T-cell (primary cell): Measurements from ENCODE around the gene CRACR2A. TPM values are rescaled to one million over a fixed set of nuclear protein-coding genes. Genes with fewer than 3 reads are reported as not detected.

Experiments
- ATAC-seq, 4 experiments: fragments of 200-7000 bp in 3 of 4; fragments of 150-1000 bp in 1 of 4; cut with Tn5 transposase; replicated peaks in 1 of 4; 1 replicate in 3 of 4; 2 replicates in 1 of 4; pipeline ENCODE4 v1.10.0; 2021; ENCODE audit warnings: moderate library complexity in 3 of 4, mild to moderate bottlenecking in 2 of 4, moderate number of reproducible peaks in 1 of 4
- CTCF ChIA-PET, 2 donors: fragments of 300-600 bp; sonication (Branson Sonifier 250); formaldehyde crosslinking; loops; one replicate each; lab custom pipeline; 2022; ENCODE audit warnings: antibody characterized with exemption in 2 of 2; lab: Charles Lee
- POLR2A ChIA-PET, 2 donors: fragments of 300-600 bp; sonication (Branson Sonifier 250); formaldehyde crosslinking; loops; one replicate each; lab custom pipeline; 2022; ENCODE audit warnings: antibody characterized with exemption in 2 of 2; lab: Charles Lee
- DNase-seq, 35 experiments: peaks; one replicate each; pipeline versions ENCODE4 v3.0.0 to v3.0.0-alpha.2; 2013 to 2023
- H3K27ac ChIP-seq: one replicate; pipeline ENCODE4 v1.5.1; 2013; ENCODE audit warnings: low read length
- H3K27me3 ChIP-seq, 2 experiments: replicated peaks in 1 of 2; 1 replicate in 1 of 2; 2 replicates in 1 of 2; pipeline versions ENCODE4 v1.6.1 to v1.7.0; 2013; ENCODE audit warnings: low read length in 1 of 2, mixed read lengths in 1 of 2; ENCODE audit not compliant: control insufficient read depth in 2 of 2, insufficient read depth in 2 of 2; ENCODE audit errors: extremely low read depth in 1 of 2
- H3K36me3 ChIP-seq, 2 donors: 1 replicate in 1 of 2; 2 replicates in 1 of 2; pipeline versions ENCODE4 v1.6.1 to v1.7.0; 2013; ENCODE audit warnings: low read length in 1 of 2; ENCODE audit not compliant: control insufficient read depth in 2 of 2, insufficient read depth in 1 of 2; ENCODE audit errors: extremely low read depth in 1 of 2
- H3K4me1 ChIP-seq, 2 experiments: 1 replicate in 1 of 2; 2 replicates in 1 of 2; pipeline versions ENCODE4 v1.6.1 to v1.7.0; 2013; ENCODE audit warnings: low read length in 2 of 2, mixed read lengths in 1 of 2; ENCODE audit not compliant: insufficient read depth in 2 of 2, control insufficient read depth in 1 of 2; ENCODE audit errors: extremely low read depth in 1 of 2
- H3K4me3 ChIP-seq, 2 donors: 1 replicate in 1 of 2; 2 replicates in 1 of 2; pipeline versions ENCODE4 v1.5.1 to v1.7.0; 2013; ENCODE audit warnings: mild to moderate bottlenecking in 2 of 2, low read length in 1 of 2, moderate library complexity in 1 of 2; ENCODE audit not compliant: control insufficient read depth in 1 of 2; ENCODE audit errors: extremely low read depth in 1 of 2
- H3K9me3 ChIP-seq: 2 replicates; pipeline ENCODE4 v1.7.0; 2013
- H3K27ac Mint-ChIP-seq, 2 donors: one replicate each; pipeline ENCODE4 v1.8.0; 2020 to 2021; ENCODE audit warnings: mild to moderate bottlenecking in 2 of 2, mixed read lengths in 2 of 2
- H3K27me3 Mint-ChIP-seq, 2 donors: one replicate each; pipeline ENCODE4 v1.8.0; 2021 to 2022; ENCODE audit warnings: mixed read lengths in 2 of 2
- H3K36me3 Mint-ChIP-seq: one replicate; pipeline ENCODE4 v1.8.0; 2021; ENCODE audit warnings: mixed read lengths
- H3K4me1 Mint-ChIP-seq, 3 donors: one replicate each; pipeline ENCODE4 v1.8.0; 2020 to 2022; ENCODE audit warnings: mixed read lengths in 3 of 3, mild to moderate bottlenecking in 1 of 3
- H3K4me3 Mint-ChIP-seq, 3 donors: one replicate each; pipeline ENCODE4 v1.8.0; 2020 to 2022; ENCODE audit warnings: mild to moderate bottlenecking in 3 of 3, mixed read lengths in 3 of 3, moderate library complexity in 3 of 3
- H3K9me3 Mint-ChIP-seq, 3 donors: one replicate each; pipeline ENCODE4 v1.8.0; 2020 to 2022; ENCODE audit warnings: mixed read lengths in 3 of 3
- WGBS: methylation state at CpG from one replicate; pipeline ENCODE4 v1.1.5; 2013; ENCODE audit warnings: missing lambda C conversion rate; ENCODE audit not compliant: insufficient coverage; 5-methylcytosine and 5-hydroxymethylcytosine counted together
- total RNA-seq, 35 experiments: library from RNA in 6 of 35; stranded (reverse) in 6 of 35; fragments of 120-200 nt in 1 of 35; gene quantifications; one replicate each; pipeline versions ENCODE4 v1.2.1 to v1.2.4 and lab custom pipeline; 2013 to 2026

CRACR2A gene
- total RNA-seq, 5 donors from 2014 or later (not counting 1 experiment from before 2014, with no cell fraction given), result 38.3 to 47.0 (median 40.6) TPM

GRCh38 chr12:3602488-3602887, 150.4 kb downstream of the CRACR2A start:
- no peaks in the 10 kb centered on the region for H3K9me3 Mint-ChIP-seq
- Histone ChIP-seq H3K27me3 (peaks cover 0 to 3% of the 10 kb centered on the region in 2 experiments), H3K4me1 (no peaks in the 10 kb centered on the region), H3K27ac (no peak overlapping the region), H3K4me3 (no peak overlapping the region), H3K9me3 (no peaks in the 10 kb centered on the region), H3K36me3 (no peaks in the 10 kb centered on the region)
- H3K27me3 Mint-ChIP-seq, result no peaks in the 10 kb centered on the region
- H3K27ac Mint-ChIP-seq, result no peak overlapping the region
- peaks cover 0 to 13% (median 0%) of the 10 kb centered on the region in 3 donors for H3K4me1 Mint-ChIP-seq
- ChIA-PET CTCF (no interaction called here), POLR2A (no interaction called here)
- ATAC-seq, result no peak
- DNase-seq, result no peak
- WGBS, result 76% methylated on average over 9 of the region's 11 CpGs
- peaks cover 4% of the 10 kb centered on the region for H3K36me3 Mint-ChIP-seq
- no peak overlapping the region for H3K4me3 Mint-ChIP-seq

- CTCF ChIA-PET, result no interaction called here
- POLR2A ChIA-PET, result no interaction called here
- H3K36me3 ChIP-seq, result no peaks in the 10 kb centered on the region
- Mint-ChIP-seq H3K4me1 (peaks cover 0 to 7% (median 0%) of the 10 kb centered on the region in 3 donors), H3K36me3 (no peaks in the 10 kb centered on the region), H3K27me3 (no peaks in the 10 kb centered on the region), H3K27ac (no peak overlapping the region), H3K4me3 (no peak overlapping the region), H3K9me3 (no peaks in the 10 kb centered on the region)
- no peaks in the 10 kb centered on the region for H3K4me1 ChIP-seq
- no peaks in the 10 kb centered on the region for H3K9me3 ChIP-seq
- ATAC-seq (no peak), DNase-seq (no peak)
- no peak overlapping the region for H3K4me3 ChIP-seq
- peaks cover 0 to 3% of the 10 kb centered on the region in 2 experiments for H3K27me3 ChIP-seq
- H3K27ac ChIP-seq, result no peak overlapping the region
- 84% methylated on average over 20 of the region's 23 CpGs for WGBS
These were observed 151.3 kb downstream of the CRACR2A start for GRCh38 chr12:3601461-3602150.

GRCh38 chr12:3600951-3601350, 152.0 kb downstream of the CRACR2A start:
- Mint-ChIP-seq H3K4me3 (no peak overlapping the region), H3K27me3 (no peaks in the 10 kb centered on the region), H3K27ac (no peak overlapping the region), H3K4me1 (peaks cover 0 to 7% (median 0%) of the 10 kb centered on the region in 3 donors), H3K9me3 (no peaks in the 10 kb centered on the region), H3K36me3 (no peaks in the 10 kb centered on the region)
- Histone ChIP-seq H3K9me3 (no peaks in the 10 kb centered on the region), H3K27me3 (peaks cover 0 to 3% of the 10 kb centered on the region in 2 experiments), H3K4me3 (no peak overlapping the region), H3K36me3 (no peaks in the 10 kb centered on the region), H3K4me1 (no peaks in the 10 kb centered on the region), H3K27ac (no peak overlapping the region)
- ATAC-seq, result no peak
- 88% methylated on average over 1 of the region's 7 CpGs for whole genome bisulfite sequencing
- CTCF ChIA-PET, result no interaction called here
- POLR2A ChIA-PET, result no interaction called here
- no peak for DNase-seq

GRCh38 chr12:3600039-3600720, 152.7 kb downstream of the CRACR2A start:
- ChIA-PET CTCF (no interaction called here), POLR2A (no interaction called here)
- Histone ChIP-seq H3K9me3 (no peaks in the 10 kb centered on the region), H3K4me1 (no peaks in the 10 kb centered on the region), H3K36me3 (no peaks in the 10 kb centered on the region), H3K27me3 (no peaks in the 10 kb centered on the region), H3K4me3 (no peak overlapping the region), H3K27ac (no peak overlapping the region)
- Mint-ChIP-seq H3K27ac (no peak overlapping the region), H3K36me3 (no peaks in the 10 kb centered on the region), H3K4me1 (peaks cover 0 to 7% (median 0%) of the 10 kb centered on the region in 3 donors), H3K4me3 (no peak overlapping the region), H3K9me3 (no peaks in the 10 kb centered on the region), H3K27me3 (no peaks in the 10 kb centered on the region)
- DNase-seq (no peak), ATAC-seq (no peak)
- 81% methylated on average over 9 of the region's 14 CpGs for WGBS

GRCh38 chr12:3598896-3599860, 153.7 kb downstream of the CRACR2A start:
- no peaks in the 10 kb centered on the region for H3K9me3 ChIP-seq
- WGBS, result 80% methylated on average over 14 of the region's 17 CpGs
- Mint-ChIP-seq H3K27ac (no peak overlapping the region), H3K9me3 (no peaks in the 10 kb centered on the region), H3K4me1 (no peaks in the 10 kb centered on the region), H3K4me3 (no peak overlapping the region), H3K27me3 (peaks cover 1% of the 10 kb centered on the region in 2 donors), H3K36me3 (no peaks in the 10 kb centered on the region)
- H3K36me3 ChIP-seq, result no peaks in the 10 kb centered on the region
- no peaks in the 10 kb centered on the region for H3K27me3 ChIP-seq
- no peak overlapping the region for H3K27ac ChIP-seq
- ChIA-PET CTCF (no interaction called here), POLR2A (no interaction called here)
- H3K4me3 ChIP-seq, result no peak overlapping the region
- DNase-seq (no peak), ATAC-seq (no peak)
- H3K4me1 ChIP-seq, result no peaks in the 10 kb centered on the region

GRCh38 chr12:3597526-3598210, 155.2 kb downstream of the CRACR2A start:
- WGBS, result 75% methylated on average over 3 of the region's 7 CpGs
- DNase-seq, result no peak
- POLR2A ChIA-PET, result no interaction called here

More at GRCh38 chr12:3597526-3598210, 155.2 kb downstream of the CRACR2A start:
- CTCF ChIA-PET, result no interaction called here
- Histone ChIP-seq H3K4me3 (no peak overlapping the region), H3K27ac (no peak overlapping the region), H3K9me3 (no peaks in the 10 kb centered on the region), H3K27me3 (peaks cover 0 to 9% of the 10 kb centered on the region in 2 experiments), H3K4me1 (no peaks in the 10 kb centered on the region), H3K36me3 (no peaks in the 10 kb centered on the region)
- Mint-ChIP-seq H3K9me3 (no peaks in the 10 kb centered on the region), H3K4me1 (no peaks in the 10 kb centered on the region), H3K27ac (no peak overlapping the region), H3K27me3 (peaks cover 2 to 4% of the 10 kb centered on the region in 2 donors), H3K4me3 (no peak overlapping the region), H3K36me3 (no peaks in the 10 kb centered on the region)
- no peak for ATAC-seq
